ENCODE measurements around the gene CDH13.

DNA sequence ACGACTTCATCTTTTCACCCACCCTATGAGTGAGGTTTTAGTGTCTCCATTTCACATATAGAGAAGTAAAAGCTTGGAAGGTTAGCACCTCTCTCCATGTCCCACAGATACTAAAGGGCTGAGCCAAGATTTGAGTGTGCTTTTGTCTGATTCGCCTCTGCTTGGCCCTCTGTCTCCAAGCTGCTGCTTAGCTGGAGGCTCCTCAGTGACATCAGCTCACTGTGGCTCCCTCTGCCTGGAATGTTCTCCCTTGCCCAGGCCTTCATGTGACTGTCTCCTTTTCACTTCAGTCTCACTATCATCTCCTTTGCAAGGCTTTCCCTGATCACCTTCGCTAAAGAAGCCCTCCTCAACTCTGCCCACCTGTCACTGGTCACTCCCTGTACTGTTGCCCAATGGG is 1096.5 kb downstream of the CDH13 start:
- TF ChIP-seq, protein P1, sequence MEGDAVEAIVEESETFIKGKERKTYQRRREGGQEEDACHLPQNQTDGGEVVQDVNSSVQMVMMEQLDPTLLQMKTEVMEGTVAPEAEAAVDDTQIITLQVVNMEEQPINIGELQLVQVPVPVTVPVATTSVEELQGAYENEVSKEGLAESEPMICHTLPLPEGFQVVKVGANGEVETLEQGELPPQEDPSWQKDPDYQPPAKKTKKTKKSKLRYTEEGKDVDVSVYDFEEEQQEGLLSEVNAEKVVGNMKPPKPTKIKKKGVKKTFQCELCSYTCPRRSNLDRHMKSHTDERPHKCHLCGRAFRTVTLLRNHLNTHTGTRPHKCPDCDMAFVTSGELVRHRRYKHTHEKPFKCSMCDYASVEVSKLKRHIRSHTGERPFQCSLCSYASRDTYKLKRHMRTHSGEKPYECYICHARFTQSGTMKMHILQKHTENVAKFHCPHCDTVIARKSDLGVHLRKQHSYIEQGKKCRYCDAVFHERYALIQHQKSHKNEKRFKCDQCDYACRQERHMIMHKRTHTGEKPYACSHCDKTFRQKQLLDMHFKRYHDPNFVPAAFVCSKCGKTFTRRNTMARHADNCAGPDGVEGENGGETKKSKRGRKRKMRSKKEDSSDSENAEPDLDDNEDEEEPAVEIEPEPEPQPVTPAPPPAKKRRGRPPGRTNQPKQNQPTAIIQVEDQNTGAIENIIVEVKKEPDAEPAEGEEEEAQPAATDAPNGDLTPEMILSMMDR (IDR thresholded peaks at IDR 0.05; ENCODE audit: borderline replicate concordance, extremely low read depth, low read length, poor library complexity, severe bottlenecking) = no peak
- no peak for TF ChIP-seq EZH2 (IDR thresholded peaks at IDR 0.05; ENCODE audit: borderline replicate concordance, low read depth, low read length, severe bottlenecking)
